H1 (cell line): Measurements from ENCODE around the gene RXFP4. TPM values are rescaled to one million over a fixed set of nuclear protein-coding genes. Genes with fewer than 3 reads are reported as not detected.

ENCODE experiments used
- CTCF ChIA-PET: fragments of 300-600 bp; sonication (Branson Sonifier 250); formaldehyde crosslinking; loops from one replicate; lab custom pipeline; 2021; ENCODE audit not compliant: partially characterized antibody; lab: Charles Lee
- POLR2A ChIA-PET: fragments of 300-600 bp; sonication (Branson Sonifier 250); formaldehyde crosslinking; loops from one replicate; lab custom pipeline; 2021; ENCODE audit warnings: inconsistent platforms; ENCODE audit not compliant: partially characterized antibody; lab: Charles Lee
- DNase-seq, 2 experiments: peaks; one replicate each; pipeline versions ENCODE4 v3.0.0 to v3.0.0-alpha.2; 2010 to 2022; ENCODE audit warnings: low spot score in 2 of 2, low read depth in 1 of 2, mixed read lengths in 1 of 2
- FAIRE-seq: peaks from 2 replicates; lab custom pipeline; 2011; peaks lifted over from hg19 to GRCh38; lab: Jason Lieb, UNC
- H2AFZ ChIP-seq: 2 replicates; pipeline ENCODE4 v1.8.1; 2012; ENCODE audit warnings: low read length, inconsistent platforms
- H2AK5ac ChIP-seq: 2 replicates; pipeline ENCODE4 v1.6.1; 2013; ENCODE audit warnings: low read depth, low read length
- H2BK120ac ChIP-seq: replicated peaks from 2 replicates; pipeline ENCODE3; 2013; ENCODE audit warnings: low read depth, low read length, inconsistent platforms
- H2BK12ac ChIP-seq: 2 replicates; pipeline ENCODE4 v1.6.1; 2013; ENCODE audit warnings: low read depth, low read length
- H2BK15ac ChIP-seq: 2 replicates; pipeline ENCODE4 v1.6.1; 2013; ENCODE audit warnings: low read length
- H2BK20ac ChIP-seq: 2 replicates; pipeline ENCODE4 v1.6.1; 2013; ENCODE audit warnings: low read length
- H2BK5ac ChIP-seq: 2 replicates; pipeline ENCODE4 v1.6.1; 2013; ENCODE audit warnings: low read depth, low read length
- H3K14ac ChIP-seq: 2 replicates; pipeline ENCODE4 v1.6.1; 2013; ENCODE audit warnings: inconsistent platforms; ENCODE audit not compliant: insufficient read length
- H3K18ac ChIP-seq: 2 replicates; pipeline ENCODE4 v1.6.1; 2013; ENCODE audit warnings: low read length; ENCODE audit errors: extremely low read depth
- H3K23ac ChIP-seq: 2 replicates; pipeline ENCODE4 v1.6.1; 2013; ENCODE audit warnings: inconsistent platforms; ENCODE audit not compliant: insufficient read length
- H3K23me2 ChIP-seq: 2 replicates; pipeline ENCODE4 v1.6.1; 2013; ENCODE audit warnings: low read depth, low read length
- H3K27ac ChIP-seq: 2 replicates; pipeline ENCODE4 v1.6.1; 2011; ENCODE audit warnings: low read depth, low read length, inconsistent platforms
- H3K27me3 ChIP-seq, 4 experiments: replicated peaks in 1 of 4; 1 replicate in 1 of 4; 2 replicates in 3 of 4; pipeline versions ENCODE4 v1.6.1 to v1.8.1; 2011 to 2013; ENCODE audit warnings: low read length in 3 of 4, mild to moderate bottlenecking in 3 of 4, inconsistent platforms in 2 of 4, mixed read lengths in 2 of 4, moderate library complexity in 1 of 4; ENCODE audit not compliant: control insufficient read depth in 3 of 4, insufficient read depth in 3 of 4; ENCODE audit errors: extremely low read depth in 1 of 4
- H3K36me3 ChIP-seq, 4 experiments: 2 replicates each; pipeline versions ENCODE4 v1.6.1 to v1.8.1; 2011 to 2013; ENCODE audit warnings: mild to moderate bottlenecking in 4 of 4, low read length in 3 of 4, moderate library complexity in 2 of 4, control low read depth in 1 of 4, inconsistent platforms in 1 of 4; ENCODE audit not compliant: insufficient read depth in 4 of 4, control insufficient read depth in 2 of 4
- H3K4ac ChIP-seq: replicated peaks from 2 replicates; pipeline ENCODE3; 2013; ENCODE audit warnings: low read length, low read depth, mixed read lengths, inconsistent platforms; ENCODE audit not compliant: insufficient read length
- H3K4me1 ChIP-seq, 4 experiments: replicated peaks in 1 of 4; 1 replicate in 1 of 4; 2 replicates in 3 of 4; pipeline versions ENCODE4 v1.6.1 to v1.8.1; 2011 to 2013; ENCODE audit warnings: low read length in 3 of 4, inconsistent platforms in 2 of 4, mixed read lengths in 1 of 4; ENCODE audit not compliant: insufficient read depth in 4 of 4, control insufficient read depth in 3 of 4
- H3K4me2 ChIP-seq, 2 experiments: 2 replicates each; pipeline versions ENCODE4 v1.6.1 to v1.8.1; 2011 to 2013; ENCODE audit warnings: low read depth in 2 of 2, low read length in 2 of 2, control low read depth in 1 of 2, inconsistent platforms in 1 of 2, mild to moderate bottlenecking in 1 of 2; ENCODE audit not compliant: insufficient read depth in 1 of 2
- H3K4me3 ChIP-seq, 4 experiments: fragments of 200-600, 300-600 bp in 1 of 4; sonication (generic), shearing (Covaris generic), sonication (Bioruptor Twin) in 1 of 4; 2 replicates each; pipeline versions ENCODE4 v1.5.1 to v1.8.1; 2011 to 2016; ENCODE audit warnings: low read length in 4 of 4, low read depth in 3 of 4, control low read depth in 2 of 4, inconsistent platforms in 2 of 4, mild to moderate bottlenecking in 2 of 4, mixed read lengths in 1 of 4, moderate library complexity in 1 of 4; ENCODE audit not compliant: insufficient read depth in 2 of 4; ENCODE audit errors: extremely low read depth in 1 of 4
- H3K56ac ChIP-seq: replicated peaks from 2 replicates; pipeline ENCODE3; 2013; ENCODE audit warnings: low read depth, mild to moderate bottlenecking, mixed read lengths, low read length, inconsistent platforms; ENCODE audit not compliant: insufficient read length
- H3K79me1 ChIP-seq: 2 replicates; pipeline ENCODE4 v1.6.1; 2013; ENCODE audit warnings: low read depth, low read length, control low read depth
- H3K79me2 ChIP-seq, 2 experiments: 2 replicates each; pipeline versions ENCODE4 v1.6.1 to v1.8.1; 2012 to 2013; ENCODE audit warnings: low read length in 2 of 2, mild to moderate bottlenecking in 2 of 2, inconsistent platforms in 1 of 2; ENCODE audit not compliant: insufficient read depth in 2 of 2, control insufficient read depth in 1 of 2
- H3K9ac ChIP-seq, 4 experiments: replicated peaks in 1 of 4; 1 replicate in 1 of 4; 2 replicates in 3 of 4; pipeline versions ENCODE4 v1.6.1 to v1.8.1; 2011 to 2013; ENCODE audit warnings: low read depth in 3 of 4, low read length in 3 of 4, control low read depth in 2 of 4, mild to moderate bottlenecking in 2 of 4, moderate library complexity in 2 of 4, inconsistent platforms in 1 of 4; ENCODE audit errors: extremely low read depth in 1 of 4
- H3K9me3 ChIP-seq, 2 experiments: 2 replicates each; pipeline versions ENCODE4 v1.6.1 to v1.8.1; 2012 to 2013; ENCODE audit warnings: mild to moderate bottlenecking in 2 of 2, moderate library complexity in 2 of 2, control low read depth in 1 of 2, inconsistent platforms in 1 of 2, low read depth in 1 of 2, low read length in 1 of 2, mixed read lengths in 1 of 2; ENCODE audit not compliant: insufficient read depth in 2 of 2
- H4K20me1 ChIP-seq, 2 experiments: replicated peaks in 1 of 2; 2 replicates each; pipeline versions ENCODE3 to v1.8.1; 2011 to 2013; ENCODE audit warnings: inconsistent platforms in 2 of 2, low read length in 2 of 2, mild to moderate bottlenecking in 1 of 2; ENCODE audit not compliant: insufficient read depth in 2 of 2, control insufficient read depth in 1 of 2
- H4K5ac ChIP-seq: 2 replicates; pipeline ENCODE4 v1.6.1; 2013; ENCODE audit warnings: low read length, low read depth, mixed read lengths, inconsistent platforms; ENCODE audit not compliant: insufficient read length
- H4K8ac ChIP-seq: 2 replicates; pipeline ENCODE4 v1.8.0; 2013; ENCODE audit warnings: mild to moderate bottlenecking, moderate library complexity, low read length, inconsistent platforms; ENCODE audit not compliant: insufficient read depth; ENCODE audit errors: extremely low read depth
- H4K91ac ChIP-seq: replicated peaks from 2 replicates; pipeline ENCODE3; 2013; ENCODE audit warnings: low read length, mixed read lengths, inconsistent platforms; ENCODE audit not compliant: insufficient read length
- EGR1 ChIP-seq: IDR thresholded peaks from 2 replicates; pipeline ENCODE4 v1.6.1; 2011; ENCODE audit warnings: low read depth, low read length, borderline replicate concordance
- EP300 ChIP-seq, 2 experiments: IDR thresholded peaks; 1 replicate in 1 of 2; 2 replicates in 1 of 2; pipeline ENCODE4 v1.6.1; 2011 to 2012; ENCODE audit warnings: low read depth in 2 of 2, low read length in 2 of 2, mild to moderate bottlenecking in 2 of 2, borderline replicate concordance in 1 of 2, inconsistent platforms in 1 of 2, moderate library complexity in 1 of 2
- NANOG ChIP-seq: IDR thresholded peaks from 2 replicates; pipeline ENCODE4 v1.6.1; 2011; ENCODE audit warnings: low read length, low read depth, mild to moderate bottlenecking, inconsistent platforms; ENCODE audit not compliant: insufficient read depth, poor library complexity, severe bottlenecking
- PHF8 ChIP-seq: fragments of 200-600 bp; sonication (generic); conservative IDR thresholded peaks from 2 replicates; pipeline ENCODE4 v1.7.1; 2012; ENCODE audit warnings: low read depth, mild to moderate bottlenecking, inconsistent platforms, low read length, moderate library complexity
- POLR2A ChIP-seq, 2 experiments: IDR thresholded peaks; 1 replicate in 1 of 2; 2 replicates in 1 of 2; pipeline ENCODE4 v1.6.1; 2011; ENCODE audit warnings: low read depth in 2 of 2, low read length in 2 of 2, mild to moderate bottlenecking in 2 of 2; ENCODE audit errors: control extremely low read depth in 1 of 2
- RAD21 ChIP-seq, 2 experiments: IDR thresholded peaks in 1 of 2; conservative IDR thresholded peaks in 1 of 2; 2 replicates each; pipeline ENCODE4 v1.6.1; 2011; ENCODE audit warnings: low read depth in 2 of 2, low read length in 2 of 2, improper control_type of control experiment in 1 of 2, inconsistent platforms in 1 of 2, mild to moderate bottlenecking in 1 of 2, moderate library complexity in 1 of 2
- SIN3A ChIP-seq, 2 experiments: IDR thresholded peaks in 1 of 2; conservative IDR thresholded peaks in 1 of 2; 2 replicates each; pipeline ENCODE4 v1.6.1; 2011 to 2012; ENCODE audit warnings: low read length in 2 of 2, improper control_type of control experiment in 1 of 2, low read depth in 1 of 2, mild to moderate bottlenecking in 1 of 2
- TCF12 ChIP-seq: IDR thresholded peaks from 2 replicates; pipeline ENCODE4 v1.6.1; 2011; ENCODE audit warnings: low read depth, mild to moderate bottlenecking, low read length
- WGBS, 2 experiments: shearing (Covaris generic) in 1 of 2; methylation state at CpG; one replicate each; pipeline versions ENCODE4 v1.1.6 to v1.1.7; 2013 to 2015; ENCODE audit warnings: low lambda C conversion rate in 2 of 2, mixed read lengths in 2 of 2, inconsistent platforms in 1 of 2, low coverage in 1 of 2, missing lambda C conversion rate in 1 of 2; ENCODE audit not compliant: insufficient replicate concordance in 2 of 2, insufficient coverage in 1 of 2, insufficient read length in 1 of 2; ENCODE audit errors: extremely low coverage in 1 of 2, missing lambda C conversion rate in 1 of 2; 5-methylcytosine and 5-hydroxymethylcytosine counted together
- polyA plus RNA-seq, 7 experiments: library from polyadenylated mRNA; depleted of rRNA in 3 of 7; stranded (reverse) in 5 of 7; unstranded in 2 of 7; fragments of >200 nt in 5 of 7; fragments of 200-250 nt in 2 of 7; gene quantifications; 1 replicate in 5 of 7; 2 replicates in 1 of 7; 4 replicates in 1 of 7; pipeline versions ENCODE4 v1.2.1 to v1.2.3, GENCODE V29; 2011 to 2013; ENCODE audit warnings: missing spikeins in 2 of 7, mixed read lengths in 2 of 7
- total RNA-seq: library from RNA; stranded (reverse); fragmentation: NEBNext Ultra II Directional; extraction: Animal tissue kit (Norgen Biotek cat#: 25700); gene quantifications from 2 replicates; pipeline ENCODE4 v1.2.1, GENCODE V29; 2021
- TF ChIP-seq, protein P1 (sequence below), 3 experiments: IDR thresholded peaks; 1 replicate in 2 of 3; 2 replicates in 1 of 3; pipeline versions ENCODE4 v1.5.1 to v1.6.1; 2011; ENCODE audit warnings: low read length in 3 of 3, mild to moderate bottlenecking in 3 of 3, inconsistent platforms in 2 of 3, low read depth in 1 of 3, moderate library complexity in 1 of 3; ENCODE audit not compliant: insufficient read depth in 1 of 3; ENCODE audit errors: control extremely low read depth in 1 of 3

The RXFP4 gene
- total and polyA plus RNA-seq, 2 of the 8 experiments (the other 6 are each of a cell fraction or from before 2014, with no cell fraction given) = not detected

DNA sequence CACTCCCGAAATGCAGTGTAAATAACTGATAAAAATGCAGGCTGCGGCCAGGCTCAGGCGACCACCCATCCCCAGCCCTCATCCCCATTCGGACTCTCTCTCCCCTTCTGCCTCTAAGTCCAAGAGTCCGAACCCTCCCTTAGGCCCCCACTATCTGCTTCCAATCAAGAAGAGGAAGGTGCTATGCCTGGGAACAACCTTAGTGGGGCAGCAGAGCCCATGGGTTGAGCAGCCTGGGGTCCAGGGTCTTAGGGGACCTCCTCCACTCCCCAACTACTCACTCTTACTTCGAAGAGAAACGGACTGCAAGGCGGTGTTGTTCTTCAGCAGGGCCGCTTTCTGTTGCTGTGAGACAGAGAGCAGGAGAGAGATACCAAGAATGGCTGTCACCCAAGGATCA, 24.7 kb downstream of the RXFP4 start:
- H2AK5ac ChIP-seq = no peak overlapping the region
- CTCF ChIA-PET = interaction anchor here (0.7 to 6.7 kb wide), 17 partner anchors 10 to 311 kb away, joined by 3 to 79 read pairs (median 4); partner anchors contain the start of genes ARHGEF2, LAMTOR2 and UBQLN4
- H3K79me2 ChIP-seq = peaks cover 0 to 34% of the 10 kb centered on the region in 2 experiments; a peak in 2 of 4 replicates
- no peak overlapping the region for H3K4me2 ChIP-seq
- TF ChIP-seq EGR1 (no peak), PHF8 (no peak), TCF12 (no peak), POLR2A (IDR thresholded peaks at IDR 0.05; ENCODE audit: control extremely low read depth in 1 of 2, low read depth in 2 of 2, low read length in 2 of 2) (no peak), NANOG (no peak), SIN3A (conservative IDR thresholded peaks at IDR 0.05 in 1 of 2, IDR thresholded peaks at IDR 0.05 in 1 of 2; ENCODE audit: low read depth in 1 of 2, low read length in 2 of 2) (peak in 1 of 2 experiments; percentile 43; a peak in 1 of 4 replicates), RAD21 (IDR thresholded peaks at IDR 0.05 in 1 of 2, conservative IDR thresholded peaks at IDR 0.05 in 1 of 2; ENCODE audit: low read depth in 2 of 2, low read length in 2 of 2) (peak; percentile 78 to 85), EP300 (IDR thresholded peaks at IDR 0.05; ENCODE audit: borderline replicate concordance in 1 of 2, low read depth in 2 of 2, low read length in 2 of 2) (no peak)
- TF ChIP-seq, protein P1, sequence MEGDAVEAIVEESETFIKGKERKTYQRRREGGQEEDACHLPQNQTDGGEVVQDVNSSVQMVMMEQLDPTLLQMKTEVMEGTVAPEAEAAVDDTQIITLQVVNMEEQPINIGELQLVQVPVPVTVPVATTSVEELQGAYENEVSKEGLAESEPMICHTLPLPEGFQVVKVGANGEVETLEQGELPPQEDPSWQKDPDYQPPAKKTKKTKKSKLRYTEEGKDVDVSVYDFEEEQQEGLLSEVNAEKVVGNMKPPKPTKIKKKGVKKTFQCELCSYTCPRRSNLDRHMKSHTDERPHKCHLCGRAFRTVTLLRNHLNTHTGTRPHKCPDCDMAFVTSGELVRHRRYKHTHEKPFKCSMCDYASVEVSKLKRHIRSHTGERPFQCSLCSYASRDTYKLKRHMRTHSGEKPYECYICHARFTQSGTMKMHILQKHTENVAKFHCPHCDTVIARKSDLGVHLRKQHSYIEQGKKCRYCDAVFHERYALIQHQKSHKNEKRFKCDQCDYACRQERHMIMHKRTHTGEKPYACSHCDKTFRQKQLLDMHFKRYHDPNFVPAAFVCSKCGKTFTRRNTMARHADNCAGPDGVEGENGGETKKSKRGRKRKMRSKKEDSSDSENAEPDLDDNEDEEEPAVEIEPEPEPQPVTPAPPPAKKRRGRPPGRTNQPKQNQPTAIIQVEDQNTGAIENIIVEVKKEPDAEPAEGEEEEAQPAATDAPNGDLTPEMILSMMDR (IDR thresholded peaks at IDR 0.05; ENCODE audit: control extremely low read depth in 1 of 3, insufficient read depth in 1 of 3, low read depth in 1 of 3, low read length in 3 of 3) = peak; percentile 62 to 65 (median 63)
- FAIRE-seq (no peak), DNase-seq (no peak)
- H3K23me2 ChIP-seq = no peaks in the 10 kb centered on the region
- peaks cover 34 to 59% (median 49%) of the 10 kb centered on the region in 4 experiments for H3K36me3 ChIP-seq
- no peak overlapping the region for H3K4me3 ChIP-seq
- H3K14ac ChIP-seq = no peak overlapping the region
- H4K20me1 ChIP-seq = peaks cover 8 to 30% of the 10 kb centered on the region in 2 experiments
- no peak overlapping the region for H2BK5ac ChIP-seq
- POLR2A ChIA-PET = interaction anchor here (1.4 to 16.7 kb wide), 2 partner anchors 10 to 19 kb away, joined by 7 to 282 read pairs; partner anchors contain the start of gene ARHGEF2
- H3K27me3 ChIP-seq = no peaks in the 10 kb centered on the region
- H2BK15ac ChIP-seq = no peak overlapping the region
- H3K18ac ChIP-seq = no peak overlapping the region
- no peaks in the 10 kb centered on the region for H3K9me3 ChIP-seq
- no peak overlapping the region for H3K4ac ChIP-seq
- peaks cover 0 to 28% (median 15%) of the 10 kb centered on the region in 4 experiments; a peak in 6 of 7 replicates for H3K4me1 ChIP-seq
- no peak overlapping the region for H4K5ac ChIP-seq
- peak overlapping the region; percentile 33; the same call in 1 of the 2 replicates for H3K27ac ChIP-seq
- no peak overlapping the region for H3K56ac ChIP-seq
- H3K79me1 ChIP-seq = peaks cover 21% of the 10 kb centered on the region
- H4K91ac ChIP-seq = no peak overlapping the region
- no peak overlapping the region for H3K23ac ChIP-seq
- H2BK120ac ChIP-seq = no peak overlapping the region
- no peak overlapping the region for H4K8ac ChIP-seq
- 88% methylated on average over 9 of the region's 9 CpGs; no CpG with 5 or more reads in 1 of the 2 experiments for WGBS, 2 experiments
- H2BK20ac ChIP-seq = no peak overlapping the region
- H2AFZ ChIP-seq = no peak overlapping the region
- H2BK12ac ChIP-seq = no peak overlapping the region
- no peak overlapping the region for H3K9ac ChIP-seq
